SK-N-SH treated with all-trans-retinoic acid at 6 μM for 48 hours (cell line): ENCODE measurements around the gene DNM2.
A peak's percentile ranks its signal among the peaks of the same experiment; 100 is the strongest.

Experiments
- ATAC-seq: fragments of 200-7000 bp; cut with Tn5 transposase; 3 replicates; pipeline ENCODE4 v1.9.1; 2020; ENCODE audit warnings: mild to moderate bottlenecking, moderate library complexity
- ARNTL ChIP-seq: fragments of 450-650 bp; formaldehyde crosslinking; IDR thresholded peaks from 2 replicates; pipeline ENCODE4 v1.5.0; 2020; ENCODE audit warnings: low read depth, mild to moderate bottlenecking, moderate library complexity, borderline replicate concordance
- BACH2 ChIP-seq: fragments of 250-450 bp; sonication (Bioruptor Pico); IDR thresholded peaks from 2 replicates; pipeline ENCODE4 v1.9.0; 2021; ENCODE audit warnings: mild to moderate bottlenecking, borderline replicate concordance
- CREB5 ChIP-seq: fragments of 250-450 bp; sonication (Bioruptor Pico); IDR thresholded peaks from 2 replicates; pipeline ENCODE4 v1.5.1; 2020; ENCODE audit warnings: low read depth, mild to moderate bottlenecking, moderate library complexity
- CSDC2 ChIP-seq: fragments of 250-450 bp; sonication (Bioruptor Pico); IDR thresholded peaks from 2 replicates; pipeline ENCODE4 v1.5.0; 2020; ENCODE audit warnings: mild to moderate bottlenecking, moderate library complexity
- CSRNP3 ChIP-seq: fragments of 250-450 bp; sonication (Bioruptor Pico); IDR thresholded peaks from 2 replicates; pipeline ENCODE4 v1.5.1; 2021; ENCODE audit warnings: mild to moderate bottlenecking, moderate library complexity
- ESRRG ChIP-seq: fragments of 250-450 bp; sonication (Bioruptor Pico); IDR thresholded peaks from 2 replicates; pipeline ENCODE4 v1.6.1; 2021; ENCODE audit warnings: mild to moderate bottlenecking
- GLIS3 ChIP-seq: fragments of 250-450 bp; sonication (Bioruptor Pico); IDR thresholded peaks from 2 replicates; pipeline ENCODE4 v1.5.0; 2020; ENCODE audit warnings: mild to moderate bottlenecking, moderate library complexity
- ISL1 ChIP-seq: fragments of 250-450 bp; sonication (Bioruptor Pico); IDR thresholded peaks from 2 replicates; pipeline ENCODE4 v2.1.2; 2022; ENCODE audit warnings: mild to moderate bottlenecking, moderate library complexity
- OSR1 ChIP-seq: fragments of 250-450 bp; sonication (Bioruptor Pico); IDR thresholded peaks from 2 replicates; pipeline ENCODE4 v1.8.0; 2022; ENCODE audit warnings: moderate library complexity, mild to moderate bottlenecking, inconsistent platforms
- PATZ1 ChIP-seq: fragments of 250-450 bp; sonication (Bioruptor Pico); IDR thresholded peaks from 2 replicates; pipeline ENCODE4 v1.8.0; 2020; ENCODE audit warnings: mild to moderate bottlenecking, moderate library complexity, borderline replicate concordance
- SNAI2 ChIP-seq: fragments of 250-450 bp; sonication (Bioruptor Pico); IDR thresholded peaks from 2 replicates; pipeline ENCODE4 v1.5.0; 2020; ENCODE audit warnings: mild to moderate bottlenecking, moderate library complexity
- TOX ChIP-seq: fragments of 250-450 bp; sonication (Bioruptor Pico); IDR thresholded peaks from 2 replicates; pipeline ENCODE4 v1.8.0; 2021; ENCODE audit warnings: mild to moderate bottlenecking, moderate library complexity, borderline replicate concordance
- TSHZ2 ChIP-seq: fragments of 250-450 bp; sonication (Bioruptor Pico); IDR thresholded peaks from 2 replicates; pipeline ENCODE4 v1.5.0; 2020; ENCODE audit warnings: mild to moderate bottlenecking, moderate library complexity
- ZFP3 ChIP-seq: fragments of 250-450 bp; sonication (Bioruptor Pico); IDR thresholded peaks from 2 replicates; pipeline ENCODE4 v1.5.0; 2020; ENCODE audit warnings: mild to moderate bottlenecking, moderate library complexity
- ZFP30 ChIP-seq: fragments of 450-650 bp; formaldehyde crosslinking; IDR thresholded peaks from 2 replicates; pipeline ENCODE4 v1.5.0; 2022; ENCODE audit warnings: mild to moderate bottlenecking, moderate library complexity
- ZNF565 ChIP-seq: fragments of 450-650 bp; formaldehyde crosslinking; conservative IDR thresholded peaks from 2 replicates; pipeline ENCODE4 v1.5.0; 2020; ENCODE audit warnings: low read depth, mild to moderate bottlenecking, moderate library complexity
- ZNF70 ChIP-seq: fragments of 450-650 bp; formaldehyde crosslinking; IDR thresholded peaks from 2 replicates; pipeline ENCODE4 v1.5.0; 2020; ENCODE audit warnings: mild to moderate bottlenecking, moderate library complexity
- ZNF8 ChIP-seq: fragments of 450-650 bp; formaldehyde crosslinking; IDR thresholded peaks from 2 replicates; pipeline ENCODE4 v1.5.0; 2020; ENCODE audit warnings: mild to moderate bottlenecking, moderate library complexity

Gene DNM2

GRCh38 chr19:10850631-10851030 lies 132.8 kb downstream of the DNM2 start:
- TF ChIP-seq CSRNP3 (CRISPR knock-in tag) (no peak), TSHZ2 (no peak), CREB5 (CRISPR knock-in tag) (no peak), ZFP3 (CRISPR knock-in tag) (no peak)
- no peak for ATAC-seq

GRCh38 chr19:10852098-10852800 lies 134.4 kb downstream of the DNM2 start:
- ATAC-seq, result peak; percentile 76
- TF ChIP-seq GLIS3 (CRISPR knock-in tag) (no peak), ZNF70 (CRISPR knock-in tag) (no peak), ZNF565 (CRISPR knock-in tag) (no peak), ESRRG (no peak), BACH2 (CRISPR knock-in tag) (no peak), CREB5 (CRISPR knock-in tag) (no peak), OSR1 (CRISPR knock-in tag) (no peak), ZFP3 (CRISPR knock-in tag) (no peak)

- no peak for ATAC-seq
Measured at GRCh38 chr19:10852941-10853340, 135.1 kb downstream of the DNM2 start.

More at GRCh38 chr19:10852941-10853340, 135.1 kb downstream of the DNM2 start:
- no peak for TF ChIP-seq GLIS3 (CRISPR knock-in tag)
- no peak for TF ChIP-seq PATZ1 (CRISPR knock-in tag)
- no peak for TF ChIP-seq ISL1 (CRISPR knock-in tag)
- TF ChIP-seq ARNTL (CRISPR knock-in tag), result no peak
- TF ChIP-seq ZFP30 (CRISPR knock-in tag), result no peak
- TF ChIP-seq ZNF565 (CRISPR knock-in tag), result no peak
- TF ChIP-seq TSHZ2, result no peak
- no peak for TF ChIP-seq TOX (CRISPR knock-in tag)
- TF ChIP-seq BACH2 (CRISPR knock-in tag), result no peak
- no peak for TF ChIP-seq CSDC2 (CRISPR knock-in tag)
- no peak for TF ChIP-seq ZNF8
- no peak for TF ChIP-seq SNAI2 (CRISPR knock-in tag)
- TF ChIP-seq OSR1 (CRISPR knock-in tag), result no peak
- TF ChIP-seq, all 23 proteins: peak for 0
